ENCODE measurements around the gene RHOJ.

DNA sequence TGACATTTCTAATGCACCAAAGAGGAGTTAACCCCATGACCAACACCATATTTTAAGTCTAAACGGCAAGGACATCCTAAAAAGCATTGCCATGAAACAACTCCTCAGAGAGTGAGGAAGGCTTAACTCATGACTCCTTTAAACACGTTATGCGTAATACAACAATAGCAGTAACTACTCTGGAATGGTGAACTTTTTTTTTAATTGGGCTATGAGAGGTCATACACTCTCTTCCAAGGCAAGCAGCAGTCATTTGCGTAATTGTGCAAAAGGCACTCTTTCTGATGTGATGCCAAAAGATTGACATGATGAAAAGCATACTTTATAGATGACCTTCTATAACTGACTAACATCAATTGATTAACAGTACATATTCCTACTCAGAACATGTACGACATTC lies 39.4 kb downstream of the RHOJ start:
- TF ChIP-seq, protein P1, sequence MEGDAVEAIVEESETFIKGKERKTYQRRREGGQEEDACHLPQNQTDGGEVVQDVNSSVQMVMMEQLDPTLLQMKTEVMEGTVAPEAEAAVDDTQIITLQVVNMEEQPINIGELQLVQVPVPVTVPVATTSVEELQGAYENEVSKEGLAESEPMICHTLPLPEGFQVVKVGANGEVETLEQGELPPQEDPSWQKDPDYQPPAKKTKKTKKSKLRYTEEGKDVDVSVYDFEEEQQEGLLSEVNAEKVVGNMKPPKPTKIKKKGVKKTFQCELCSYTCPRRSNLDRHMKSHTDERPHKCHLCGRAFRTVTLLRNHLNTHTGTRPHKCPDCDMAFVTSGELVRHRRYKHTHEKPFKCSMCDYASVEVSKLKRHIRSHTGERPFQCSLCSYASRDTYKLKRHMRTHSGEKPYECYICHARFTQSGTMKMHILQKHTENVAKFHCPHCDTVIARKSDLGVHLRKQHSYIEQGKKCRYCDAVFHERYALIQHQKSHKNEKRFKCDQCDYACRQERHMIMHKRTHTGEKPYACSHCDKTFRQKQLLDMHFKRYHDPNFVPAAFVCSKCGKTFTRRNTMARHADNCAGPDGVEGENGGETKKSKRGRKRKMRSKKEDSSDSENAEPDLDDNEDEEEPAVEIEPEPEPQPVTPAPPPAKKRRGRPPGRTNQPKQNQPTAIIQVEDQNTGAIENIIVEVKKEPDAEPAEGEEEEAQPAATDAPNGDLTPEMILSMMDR (IDR thresholded peaks at IDR 0.05), result no peak
- TF ChIP-seq POLR2A (IDR thresholded peaks at IDR 0.05), result no peak
